Measurements from ENCODE around the gene LIPT2. TPM values are rescaled to one million over a fixed set of nuclear protein-coding genes. Genes with fewer than 3 reads are reported as not detected.
A peak's percentile ranks its signal among the peaks of the same experiment; 100 is the strongest.
"Not testable (repeated sequence)": the region's sequence is repeated elsewhere in the genome, so short reads cannot be mapped to it uniquely, and the experiment has no call there.

Gene LIPT2
- 1 to 10 TPM in 3 of 4 donors, under 1 TPM in 1; 0.59 to 9.4 (median 6.1) TPM for total RNA-seq

DNA sequence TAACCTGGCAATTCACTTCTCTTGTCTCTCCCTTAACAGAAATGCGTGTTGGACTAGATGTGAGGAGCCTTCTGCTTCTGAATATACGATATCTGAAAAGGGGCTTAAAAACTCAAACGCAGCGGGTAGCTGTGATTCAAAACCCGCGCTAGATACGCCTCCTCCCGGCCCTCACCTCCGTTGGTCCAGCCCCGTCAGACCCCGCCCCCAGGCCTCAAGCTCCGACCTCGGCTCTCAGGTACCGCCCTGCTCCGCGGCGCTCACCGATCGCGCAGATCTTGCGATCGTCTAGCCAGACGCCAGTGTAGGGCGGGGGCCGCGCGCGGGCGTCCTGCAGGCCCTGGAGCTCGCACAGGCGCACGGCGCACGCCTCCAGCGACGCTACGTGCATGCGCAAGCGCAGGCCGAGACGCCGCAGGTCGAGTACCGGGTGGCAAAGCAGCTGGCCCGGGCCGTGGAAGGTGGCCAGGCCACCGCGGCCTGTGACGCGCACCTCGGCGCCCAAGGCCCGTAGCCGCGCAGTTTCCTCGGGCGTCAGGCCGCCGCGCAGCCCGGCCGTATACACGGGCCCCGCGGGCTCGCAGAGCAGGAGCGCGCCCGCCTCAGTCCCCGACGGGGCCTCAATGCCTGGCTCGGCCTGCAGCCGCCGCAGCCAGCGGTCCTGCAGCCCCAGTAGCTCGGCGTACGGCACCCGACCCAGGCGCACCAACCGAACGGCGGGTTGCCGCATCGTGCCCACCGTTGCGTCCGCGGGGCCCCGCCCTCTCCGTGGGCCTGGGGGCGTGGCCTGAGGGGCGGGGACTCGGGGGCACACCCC is at the start of gene LIPT2:
Gene LIPT2 (minus strand): TSS at position 751 of the 817 bp plus-strand sequence. CDS start 21 bp downstream, at position 730.
- Histone ChIP-seq H3K36me3 (peaks cover 0 to 10% (median 0%) of the 10 kb centered on the region in 3 donors), H3K4me3 (peak within 1 kb of the TSS; percentile 60 to 83 (median 81)), H3K9me3 (peaks cover 0 to 8% (median 0%) of the 10 kb centered on the region in 4 donors), H3K27me3 (no peaks in the 10 kb centered on the region), H3K4me1 (peaks cover 0 to 18% (median 4%) of the 10 kb centered on the region in 4 donors), H3K27ac (peak within 1 kb of the TSS; percentile 91 to 99 (median 96))
- TF ChIP-seq, protein P1, sequence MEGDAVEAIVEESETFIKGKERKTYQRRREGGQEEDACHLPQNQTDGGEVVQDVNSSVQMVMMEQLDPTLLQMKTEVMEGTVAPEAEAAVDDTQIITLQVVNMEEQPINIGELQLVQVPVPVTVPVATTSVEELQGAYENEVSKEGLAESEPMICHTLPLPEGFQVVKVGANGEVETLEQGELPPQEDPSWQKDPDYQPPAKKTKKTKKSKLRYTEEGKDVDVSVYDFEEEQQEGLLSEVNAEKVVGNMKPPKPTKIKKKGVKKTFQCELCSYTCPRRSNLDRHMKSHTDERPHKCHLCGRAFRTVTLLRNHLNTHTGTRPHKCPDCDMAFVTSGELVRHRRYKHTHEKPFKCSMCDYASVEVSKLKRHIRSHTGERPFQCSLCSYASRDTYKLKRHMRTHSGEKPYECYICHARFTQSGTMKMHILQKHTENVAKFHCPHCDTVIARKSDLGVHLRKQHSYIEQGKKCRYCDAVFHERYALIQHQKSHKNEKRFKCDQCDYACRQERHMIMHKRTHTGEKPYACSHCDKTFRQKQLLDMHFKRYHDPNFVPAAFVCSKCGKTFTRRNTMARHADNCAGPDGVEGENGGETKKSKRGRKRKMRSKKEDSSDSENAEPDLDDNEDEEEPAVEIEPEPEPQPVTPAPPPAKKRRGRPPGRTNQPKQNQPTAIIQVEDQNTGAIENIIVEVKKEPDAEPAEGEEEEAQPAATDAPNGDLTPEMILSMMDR (IDR thresholded peaks at IDR 0.05): peak in 2 of 5 experiments; percentile 16 to 49
- TF ChIP-seq POLR2A (IDR thresholded peaks at IDR 0.05) (peak; percentile 62 to 85), EP300 (IDR thresholded peaks at IDR 0.05) (peak; percentile 16 to 87)
- DNase-seq (ENCODE audit: low spot score in 2 of 2): peak; percentile 88 to 92
- WGBS, 2 donors: 0% methylated on average over 25 to 75 of the region's 94 CpGs

DNA sequence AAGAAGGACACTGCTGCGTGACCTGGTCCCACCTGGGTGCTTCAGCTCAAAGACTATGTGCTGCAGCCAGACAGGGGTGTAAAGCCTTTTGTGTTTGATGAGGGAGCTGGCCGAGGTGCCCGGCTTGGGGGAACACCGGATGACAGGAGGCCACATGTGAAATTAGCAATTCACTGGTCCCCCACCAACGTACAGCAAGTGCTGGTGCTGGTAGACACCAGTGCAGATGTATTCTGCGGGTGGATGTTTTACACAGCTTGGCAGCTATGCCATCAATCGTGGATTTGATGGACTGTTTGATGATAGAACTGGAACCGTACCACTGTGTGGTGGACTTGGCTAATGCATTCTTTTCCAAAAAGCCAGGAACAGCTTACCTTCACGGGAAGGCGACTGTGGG is 47.9 kb upstream of the LIPT2 start:
- no peak overlapping the region for H3K27ac ChIP-seq
- no peaks in the 10 kb centered on the region for H3K27me3 ChIP-seq
- H3K9me3 ChIP-seq: peaks cover 0 to 14% (median 1%) of the 10 kb centered on the region in 4 donors
- no peak for DNase-seq (ENCODE audit: low spot score in 2 of 2)
- H3K4me1 ChIP-seq: no peaks in the 10 kb centered on the region
- H3K4me3 ChIP-seq: no peak overlapping the region
- 83 to 88% methylated on average over 10 of the region's 10 CpGs for WGBS, 2 donors
- TF ChIP-seq EP300 (IDR thresholded peaks at IDR 0.05) (no peak), POLR2A (IDR thresholded peaks at IDR 0.05) (no peak)
- TF ChIP-seq, protein P1 (IDR thresholded peaks at IDR 0.05): no peak
- no peaks in the 10 kb centered on the region for H3K36me3 ChIP-seq

DNA sequence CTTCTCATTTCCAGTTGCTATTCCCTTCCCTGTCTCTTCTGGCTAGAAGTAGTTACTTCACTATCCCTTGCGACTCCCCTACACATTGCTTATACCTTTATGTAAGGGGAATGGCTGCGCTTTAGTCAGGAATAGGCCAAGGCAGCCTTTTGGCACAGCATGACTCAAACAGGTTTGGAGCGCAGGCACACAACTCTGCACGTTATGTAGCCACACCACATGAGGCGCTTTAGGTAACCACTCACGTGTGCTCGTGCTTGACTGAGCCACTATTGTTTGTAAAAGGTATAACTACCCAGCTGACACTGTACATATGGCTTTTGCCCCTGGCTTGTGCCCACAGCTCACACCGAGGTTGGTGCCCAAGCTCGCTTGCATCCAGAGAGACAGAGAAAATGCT is 46.7 kb upstream of the LIPT2 start:
- H3K9me3 ChIP-seq: peaks cover 0 to 14% (median 1%) of the 10 kb centered on the region in 4 donors
- H3K27me3 ChIP-seq: no peaks in the 10 kb centered on the region
- no peak overlapping the region for H3K27ac ChIP-seq
- H3K36me3 ChIP-seq: no peaks in the 10 kb centered on the region
- WGBS, 2 donors: 90 to 93% methylated on average over 9 of the region's 9 CpGs
- H3K4me1 ChIP-seq: no peaks in the 10 kb centered on the region
- H3K4me3 ChIP-seq: no peak overlapping the region
- no peak for DNase-seq (ENCODE audit: low spot score in 2 of 2)
- no peak for TF ChIP-seq POLR2A (IDR thresholded peaks at IDR 0.05)
- TF ChIP-seq, protein P1 (IDR thresholded peaks at IDR 0.05): no peak

DNA sequence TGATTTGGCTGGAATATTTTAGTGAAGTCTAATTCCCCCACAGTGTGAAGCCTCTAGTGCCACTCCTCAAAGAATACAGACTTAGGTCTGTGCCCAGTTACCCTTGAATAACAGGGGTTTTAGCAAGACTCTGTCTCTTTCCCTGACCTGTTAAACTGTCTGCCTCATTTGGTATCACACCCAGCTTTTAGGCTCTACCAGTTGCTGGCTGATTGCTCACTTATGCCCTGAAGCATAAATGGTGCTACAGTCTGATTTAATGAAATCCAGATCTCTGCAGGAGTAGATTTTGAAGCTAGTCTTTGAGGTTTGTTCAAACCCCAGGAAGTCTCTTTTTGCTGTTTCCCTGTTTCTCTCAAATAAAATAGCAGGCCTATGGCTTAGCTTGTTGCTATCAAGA is 45.2 kb upstream of the LIPT2 start:
- TF ChIP-seq, protein P1 (IDR thresholded peaks at IDR 0.05): no peak
- no peaks in the 10 kb centered on the region for H3K4me1 ChIP-seq
- no peak overlapping the region for H3K4me3 ChIP-seq
- no peak overlapping the region for H3K27ac ChIP-seq
- H3K36me3 ChIP-seq: no peaks in the 10 kb centered on the region
- no peaks in the 10 kb centered on the region for H3K27me3 ChIP-seq
- peaks cover 0 to 14% (median 1%) of the 10 kb centered on the region in 4 donors for H3K9me3 ChIP-seq
- DNase-seq (ENCODE audit: low spot score in 2 of 2): no peak

DNA sequence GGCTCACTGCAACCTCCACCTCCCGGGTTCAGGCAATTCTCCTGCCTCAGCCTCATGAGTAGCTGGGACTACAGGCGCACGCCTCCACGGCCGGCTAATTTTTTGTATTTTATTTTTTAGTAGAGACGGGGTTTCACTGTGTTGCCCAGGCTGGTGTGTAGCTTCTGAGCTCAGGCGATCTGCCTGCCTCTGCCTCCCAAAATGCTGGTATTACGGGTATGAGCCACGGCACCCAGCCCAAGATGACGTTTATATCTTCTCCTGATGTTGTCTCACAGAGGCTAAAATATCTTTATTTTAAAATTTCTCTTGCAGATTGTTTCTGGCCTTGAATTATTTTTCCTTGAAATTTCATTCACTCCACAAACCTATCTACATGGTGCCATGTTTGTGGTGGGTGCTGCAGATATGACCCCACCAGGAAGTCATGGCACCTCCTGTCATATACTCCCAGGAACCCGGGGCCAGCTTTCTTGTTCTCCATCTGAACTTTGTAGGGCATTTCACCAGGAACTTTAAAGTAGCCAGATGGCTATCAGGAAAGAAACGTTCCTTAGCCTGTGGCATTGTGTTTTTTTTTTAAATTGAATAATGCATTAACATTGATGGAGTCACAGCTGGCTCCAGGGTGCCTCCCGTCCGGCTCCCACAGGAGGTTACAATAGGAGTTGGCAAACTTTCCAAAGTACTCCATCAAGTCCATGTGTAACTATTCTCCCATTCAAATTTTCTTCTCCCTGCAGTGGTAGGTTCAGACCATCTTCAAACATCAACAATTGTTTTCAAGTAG is 42.0 kb upstream of the LIPT2 start:
- WGBS, 2 donors: 83 to 86% methylated on average over 14 of the region's 14 CpGs
- TF ChIP-seq POLR2A (IDR thresholded peaks at IDR 0.05): no peak
- TF ChIP-seq EP300 (IDR thresholded peaks at IDR 0.05): no peak
- TF ChIP-seq, protein P1 (IDR thresholded peaks at IDR 0.05): no peak
- Histone ChIP-seq H3K27me3 (no peaks in the 10 kb centered on the region), H3K27ac (no peak overlapping the region), H3K36me3 (no peaks in the 10 kb centered on the region), H3K4me3 (no peak overlapping the region), H3K9me3 (peaks cover 0 to 14% (median 1%) of the 10 kb centered on the region in 4 donors), H3K4me1 (no peaks in the 10 kb centered on the region)
- no peak for DNase-seq (ENCODE audit: low spot score in 2 of 2)

DNA sequence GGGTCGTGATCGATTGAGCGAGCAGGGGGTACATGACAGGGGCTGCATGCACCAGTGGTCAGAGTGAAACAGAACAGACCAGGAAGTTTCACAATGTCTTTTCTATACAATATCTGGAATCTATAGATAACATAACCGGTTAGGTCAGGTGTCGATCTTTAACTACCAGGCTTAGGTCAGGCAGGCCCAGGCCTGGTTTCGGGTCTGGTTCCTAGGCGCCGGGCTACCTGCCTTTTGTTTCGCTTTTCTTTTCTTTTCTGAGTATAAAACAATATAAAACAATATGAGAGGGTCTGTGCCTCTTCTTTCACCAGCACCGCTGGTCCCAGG is 41.4 kb upstream of the LIPT2 start:
- not testable (repeated sequence) for H3K4me1 ChIP-seq; H3K27ac ChIP-seq; DNase-seq (ENCODE audit: low spot score in 2 of 2); H3K36me3 ChIP-seq; H3K27me3 ChIP-seq; H3K4me3 ChIP-seq
- H3K9me3 ChIP-seq: peaks cover 0 to 18% (median 1%) of the 10 kb centered on the region in 4 donors
- 88 to 91% methylated on average over 10 of the region's 10 CpGs for WGBS, 2 donors
